ENCODE measurements around the gene TTLL9.

TTLL9 gene

GRCh38 chr20:31862506-31862905 lies 7.9 kb upstream of the TTLL9 start:
- no peak for TF ChIP-seq RARB (CRISPR knock-in tag; IDR thresholded peaks at IDR 0.05)
- TF ChIP-seq TOX (CRISPR knock-in tag; IDR thresholded peaks at IDR 0.05; ENCODE audit: borderline replicate concordance), result no peak
- no peak for TF ChIP-seq OSR1 (CRISPR knock-in tag; IDR thresholded peaks at IDR 0.05)
- ATAC-seq, result no peak

GRCh38 chr20:31863296-31864085 lies 6.9 kb upstream of the TTLL9 start:
- TF ChIP-seq PATZ1 (CRISPR knock-in tag; IDR thresholded peaks at IDR 0.05; ENCODE audit: borderline replicate concordance) (no peak), ZNF8 (CRISPR knock-in tag; IDR thresholded peaks at IDR 0.05) (no peak), PPARA (CRISPR knock-in tag; IDR thresholded peaks at IDR 0.05; ENCODE audit: borderline replicate concordance) (no peak), CREB5 (CRISPR knock-in tag; IDR thresholded peaks at IDR 0.05; ENCODE audit: low read depth) (no peak), TOX (CRISPR knock-in tag; IDR thresholded peaks at IDR 0.05; ENCODE audit: borderline replicate concordance) (no peak), CSDC2 (CRISPR knock-in tag; IDR thresholded peaks at IDR 0.05) (no peak), ZFP3 (CRISPR knock-in tag; IDR thresholded peaks at IDR 0.05) (no peak)
- no peak for ATAC-seq

- no peak for ATAC-seq
- no peak for TF ChIP-seq GLIS3 (CRISPR knock-in tag; IDR thresholded peaks at IDR 0.05)
- no peak for TF ChIP-seq TCF4 (CRISPR knock-in tag; IDR thresholded peaks at IDR 0.05; ENCODE audit: borderline replicate concordance)
- no peak for TF ChIP-seq ZC3H10 (CRISPR knock-in tag; IDR thresholded peaks at IDR 0.05)
- no peak for TF ChIP-seq ISL1 (CRISPR knock-in tag; IDR thresholded peaks at IDR 0.05)
- TF ChIP-seq POU6F1 (CRISPR knock-in tag; IDR thresholded peaks at IDR 0.05; ENCODE audit: borderline replicate concordance, low read depth), result no peak
- TF ChIP-seq TOX (CRISPR knock-in tag; IDR thresholded peaks at IDR 0.05; ENCODE audit: borderline replicate concordance), result no peak
- TF ChIP-seq ZNF8 (CRISPR knock-in tag; IDR thresholded peaks at IDR 0.05), result no peak
Measured at GRCh38 chr20:31864521-31865400, 5.7 kb upstream of the TTLL9 start.

GRCh38 chr20:31866221-31866620 lies 4.2 kb upstream of the TTLL9 start:
- TF ChIP-seq ZFP3 (CRISPR knock-in tag; IDR thresholded peaks at IDR 0.05) (no peak), ZC3H10 (CRISPR knock-in tag; IDR thresholded peaks at IDR 0.05) (no peak), ISL1 (CRISPR knock-in tag; IDR thresholded peaks at IDR 0.05) (no peak), ZNF70 (CRISPR knock-in tag; IDR thresholded peaks at IDR 0.05) (no peak), ZFP30 (CRISPR knock-in tag; IDR thresholded peaks at IDR 0.05) (no peak), CREB5 (CRISPR knock-in tag; IDR thresholded peaks at IDR 0.05; ENCODE audit: low read depth) (no peak), BACH2 (CRISPR knock-in tag; IDR thresholded peaks at IDR 0.05; ENCODE audit: borderline replicate concordance) (no peak), CSDC2 (CRISPR knock-in tag; IDR thresholded peaks at IDR 0.05) (no peak), ESRRG (CRISPR knock-in tag; IDR thresholded peaks at IDR 0.05) (no peak), GLIS3 (CRISPR knock-in tag; IDR thresholded peaks at IDR 0.05) (no peak), ARNTL (CRISPR knock-in tag; IDR thresholded peaks at IDR 0.05; ENCODE audit: borderline replicate concordance, low read depth) (no peak), POU6F1 (CRISPR knock-in tag; IDR thresholded peaks at IDR 0.05; ENCODE audit: borderline replicate concordance, low read depth) (no peak), PATZ1 (CRISPR knock-in tag; IDR thresholded peaks at IDR 0.05; ENCODE audit: borderline replicate concordance) (no peak)
- no peak for ATAC-seq
